ENCODE measurements around the gene IGSF11. TPM values are rescaled to one million over a fixed set of nuclear protein-coding genes. Genes with fewer than 3 reads are reported as not detected.
"Not testable (repeated sequence)": the region's sequence is repeated elsewhere in the genome, so short reads cannot be mapped to it uniquely, and the experiment has no call there.

IGSF11 gene
- total RNA-seq, 1 experiment from 2014 or later: 0.20 TPM

DNA sequence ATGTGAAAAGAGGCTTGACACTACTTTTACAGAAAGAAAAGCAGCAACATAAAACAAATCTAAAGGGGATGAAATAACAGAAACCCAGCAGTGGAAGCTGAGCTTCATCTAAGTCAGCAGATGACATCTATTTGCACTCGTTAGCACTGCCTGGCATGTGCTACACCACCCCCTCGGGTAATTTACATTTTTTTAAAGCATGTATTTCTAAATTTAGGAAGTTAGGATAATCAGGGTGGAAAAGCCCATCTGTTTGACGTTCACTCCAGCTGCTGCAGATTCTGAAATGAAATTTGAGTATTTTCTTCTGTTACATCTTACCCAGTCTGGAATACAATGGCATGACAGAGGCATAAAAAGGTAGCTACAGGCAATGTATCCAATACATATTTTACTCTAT is 20.7 kb downstream of the IGSF11 start:
- no peaks in the 10 kb centered on the region for H3K9me3 ChIP-seq
- peaks cover 14% of the 10 kb centered on the region for H3K27me3 ChIP-seq
- H3K4me3 ChIP-seq: no peak overlapping the region
- no peaks in the 10 kb centered on the region for H3K36me3 ChIP-seq
- no peak for DNase-seq

DNA sequence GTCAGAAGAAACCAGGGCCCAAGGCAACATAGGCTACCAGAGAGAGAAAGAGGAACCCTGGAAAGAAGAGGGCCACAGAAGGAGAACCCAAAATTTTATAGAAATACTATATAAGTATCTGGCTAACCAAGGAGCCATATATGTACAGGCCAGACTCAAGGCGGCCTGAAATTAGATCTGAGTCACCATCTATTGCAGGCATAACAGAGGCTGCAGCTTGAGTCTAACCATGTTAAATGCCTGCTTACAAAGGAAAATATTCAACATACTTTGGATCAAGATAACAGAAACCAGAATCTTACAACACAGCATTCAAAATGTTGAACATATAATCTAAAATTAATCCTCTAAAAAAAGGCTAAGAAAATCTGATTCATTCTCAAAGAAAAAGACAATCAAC is 23.1 kb downstream of the IGSF11 start:
- H3K4me3 ChIP-seq: no peak overlapping the region
- no peak for DNase-seq
- no peaks in the 10 kb centered on the region for H3K9me3 ChIP-seq
- H3K27me3 ChIP-seq: peaks cover 14% of the 10 kb centered on the region
- H3K36me3 ChIP-seq: no peaks in the 10 kb centered on the region

GRCh38 chr3:118997190-118997589 is 37.5 kb downstream of the IGSF11 start:
- Histone ChIP-seq H3K9me3 (no peaks in the 10 kb centered on the region), H3K4me3 (no peak overlapping the region), H3K27me3 (0 out of 2 replicates have a peak, but pooled peaks cover under 1% of the 10 kb centered on the region), H3K36me3 (no peaks in the 10 kb centered on the region)
- DNase-seq: no peak

DNA sequence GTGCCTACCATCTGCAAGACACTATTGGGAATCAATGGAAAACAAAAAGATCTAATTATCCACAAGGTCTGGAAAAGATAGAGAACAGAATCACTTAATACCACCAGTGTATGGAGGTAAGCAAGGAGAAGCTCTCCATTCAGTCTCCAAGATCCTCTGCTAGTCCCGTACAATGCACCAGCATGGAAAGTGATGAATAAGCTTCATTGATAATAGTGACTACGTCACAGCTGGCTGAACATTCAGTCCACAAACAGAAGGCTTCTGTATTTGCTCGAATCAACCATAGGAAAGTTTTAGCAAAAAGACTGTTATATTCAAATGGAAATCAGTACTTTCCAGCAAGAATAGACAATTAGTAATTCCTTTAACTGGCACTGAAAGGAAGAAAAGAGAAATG is 42.9 kb downstream of the IGSF11 start:
- H3K27me3 ChIP-seq: peaks cover 10% of the 10 kb centered on the region
- no peak overlapping the region for H3K4me3 ChIP-seq
- H3K9me3 ChIP-seq: no peaks in the 10 kb centered on the region
- no peaks in the 10 kb centered on the region for H3K36me3 ChIP-seq
- no peak for DNase-seq

DNA sequence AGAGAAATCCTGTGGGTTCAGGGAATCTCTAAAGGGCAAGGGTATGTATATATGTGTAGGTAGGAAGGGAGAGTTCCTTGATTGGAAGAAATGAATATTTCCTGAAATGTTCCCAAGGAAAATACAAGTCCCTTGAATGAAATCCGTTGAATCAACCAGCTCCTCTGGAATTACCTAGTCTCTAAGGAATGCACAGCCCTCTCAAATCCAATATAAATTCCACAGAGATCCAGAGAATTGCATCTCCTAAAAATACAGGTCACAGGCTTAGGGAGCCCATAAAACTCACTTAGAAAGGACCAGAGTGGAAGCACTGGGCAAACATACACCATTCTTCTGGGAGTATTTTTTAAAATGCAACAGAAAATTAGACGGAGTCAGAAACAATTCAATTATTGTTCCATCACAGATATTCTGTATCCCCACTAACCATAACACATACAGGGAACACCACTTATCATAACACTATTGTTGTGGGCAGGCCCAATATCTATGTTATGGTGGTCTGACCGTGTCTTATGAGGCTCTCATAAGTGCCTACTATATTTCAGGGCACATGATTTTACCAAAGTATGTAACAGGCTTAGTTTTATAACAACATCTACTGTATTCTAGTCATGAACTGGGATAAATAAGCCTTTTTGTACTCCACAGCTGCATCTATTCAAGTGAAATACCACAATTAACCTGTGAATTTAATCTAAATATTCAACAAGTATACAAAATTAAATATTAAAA is 43.7 kb downstream of the IGSF11 start:
- DNase-seq: no peak
- Histone ChIP-seq H3K27me3 (peaks cover 10% of the 10 kb centered on the region), H3K4me3 (no peak overlapping the region), H3K36me3 (no peaks in the 10 kb centered on the region), H3K9me3 (no peaks in the 10 kb centered on the region)

DNA sequence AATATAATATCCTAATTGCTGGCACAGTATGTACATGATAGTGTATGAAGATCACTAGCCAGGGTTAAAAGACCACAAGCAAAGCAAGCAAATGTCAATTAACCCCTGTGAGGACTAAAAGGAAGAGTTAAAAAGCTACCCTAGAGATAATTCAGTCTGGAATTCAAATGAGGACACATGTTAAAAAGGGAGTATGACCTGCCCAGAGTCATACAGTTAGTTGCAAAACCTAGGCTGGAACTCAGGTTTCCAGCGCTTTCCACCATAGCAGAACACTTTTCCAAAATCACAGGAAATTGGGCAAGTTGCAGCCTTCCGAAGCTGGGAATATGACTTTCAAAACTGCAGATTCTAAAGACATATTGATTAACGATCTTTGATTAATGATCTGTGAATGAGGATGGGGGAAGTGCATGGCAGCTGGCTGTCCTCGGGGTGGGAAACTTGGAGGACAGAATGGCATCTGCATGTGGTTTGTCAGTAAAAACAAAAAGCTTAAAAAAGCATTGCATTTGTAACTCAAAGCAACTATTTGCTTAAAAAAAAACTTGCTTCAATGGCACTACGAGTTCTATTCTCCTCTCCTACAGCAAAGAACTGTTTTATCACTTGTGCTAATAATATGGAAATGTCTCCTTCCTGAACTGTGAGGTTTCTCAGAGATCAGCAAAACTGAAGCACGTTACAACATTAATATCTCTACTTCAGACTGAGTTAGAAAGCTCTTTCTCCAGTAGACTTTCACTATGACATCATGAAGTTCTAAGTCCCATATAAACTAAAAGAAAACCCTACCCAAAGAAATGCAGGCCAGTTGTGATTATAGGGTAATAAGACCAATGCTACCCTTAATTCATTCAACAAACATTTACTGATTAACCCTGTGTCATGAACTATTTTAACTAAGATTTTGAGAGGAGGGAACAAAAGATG is 46.2 kb downstream of the IGSF11 start:
- H3K27me3 ChIP-seq: peaks cover 13% of the 10 kb centered on the region
- no peak overlapping the region for H3K4me3 ChIP-seq
- no peaks in the 10 kb centered on the region for H3K9me3 ChIP-seq
- no peak for DNase-seq
- no peaks in the 10 kb centered on the region for H3K36me3 ChIP-seq

- DNase-seq: peak; percentile 45
- Histone ChIP-seq H3K9me3 (no peaks in the 10 kb centered on the region), H3K27me3 (peaks cover 13% of the 10 kb centered on the region), H3K36me3 (no peaks in the 10 kb centered on the region), H3K4me3 (no peak overlapping the region)
Measured at GRCh38 chr3:118987477-118987876, 47.2 kb downstream of the IGSF11 start.

DNA sequence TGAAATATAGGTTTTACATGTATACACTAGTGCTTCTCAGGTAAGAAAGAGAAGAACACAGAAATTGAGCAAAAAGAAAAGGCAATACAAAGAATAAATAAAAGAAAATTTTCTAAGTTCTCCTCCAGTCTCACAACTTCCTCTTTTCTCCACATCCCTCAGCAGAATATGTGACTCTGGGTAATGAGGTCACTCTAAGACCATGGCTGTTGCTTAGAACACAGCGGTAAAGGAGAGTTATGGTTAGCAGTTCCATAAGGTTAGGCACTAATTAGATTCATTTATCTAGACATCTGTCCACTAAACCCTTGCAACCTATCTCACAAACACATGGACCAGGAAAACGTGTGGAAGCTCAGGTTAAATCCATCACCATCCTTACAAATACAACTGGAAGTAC is 47.9 kb downstream of the IGSF11 start:
- Histone ChIP-seq H3K36me3 (no peaks in the 10 kb centered on the region), H3K27me3 (peaks cover 13% of the 10 kb centered on the region), H3K9me3 (no peaks in the 10 kb centered on the region), H3K4me3 (no peak overlapping the region)
- DNase-seq: no peak

DNA sequence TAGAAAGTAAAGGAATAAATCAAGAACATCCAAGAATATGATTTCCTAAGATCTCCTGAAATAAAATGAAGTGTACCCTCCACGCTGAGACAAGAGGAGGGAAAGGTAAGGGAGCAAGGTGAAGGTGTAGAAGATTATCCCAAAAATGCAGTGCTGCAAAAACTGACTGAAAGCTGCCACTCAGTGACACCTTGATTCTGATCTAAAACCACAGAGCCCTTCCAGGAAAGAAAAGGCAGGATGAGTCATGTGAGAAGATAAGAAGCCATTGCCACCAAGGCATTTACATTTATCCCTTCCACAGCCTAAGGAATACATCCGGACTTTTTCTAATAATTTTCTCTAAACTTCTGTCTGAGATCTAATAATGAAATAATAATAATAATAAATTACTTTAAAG is 49.9 kb downstream of the IGSF11 start:
- Histone ChIP-seq H3K36me3 (no peaks in the 10 kb centered on the region), H3K9me3 (no peaks in the 10 kb centered on the region), H3K27me3 (peaks cover 8% of the 10 kb centered on the region; the same call in 1 of the 2 replicates), H3K4me3 (no peak overlapping the region)
- no peak for DNase-seq

GRCh38 chr3:118981494-118982134 is 53.0 kb downstream of the IGSF11 start:
- no peaks in the 10 kb centered on the region for H3K9me3 ChIP-seq
- DNase-seq: no peak
- no peaks in the 10 kb centered on the region for H3K36me3 ChIP-seq
- H3K4me3 ChIP-seq: no peak overlapping the region
- H3K27me3 ChIP-seq: peaks cover 11% of the 10 kb centered on the region; the same call in 1 of the 2 replicates

- no peak for DNase-seq
- Histone ChIP-seq H3K36me3 (no peaks in the 10 kb centered on the region), H3K4me3 (no peak overlapping the region), H3K9me3 (no peaks in the 10 kb centered on the region), H3K27me3 (peaks cover 12% of the 10 kb centered on the region; the same call in 1 of the 2 replicates)
Measured at GRCh38 chr3:118980832-118981231, 53.8 kb downstream of the IGSF11 start.

DNA sequence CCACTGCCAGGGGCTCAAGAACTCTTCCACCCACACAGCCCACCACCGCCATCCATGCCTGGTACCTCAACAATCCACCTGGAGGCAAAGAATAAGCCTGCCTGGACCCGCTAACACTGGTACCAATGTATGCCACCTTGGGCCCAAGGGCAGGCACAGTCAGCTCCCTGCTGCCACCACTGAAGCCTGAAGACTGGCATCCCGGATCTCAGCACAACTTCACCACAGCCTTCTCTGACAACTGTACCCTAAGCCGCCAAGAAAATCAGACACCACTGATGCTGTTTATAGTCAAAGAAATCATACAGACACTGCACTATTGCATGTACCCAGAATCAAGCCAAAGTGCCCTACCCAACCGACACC is 56.3 kb downstream of the IGSF11 start:
- Histone ChIP-seq H3K27me3 (peaks cover 9% of the 10 kb centered on the region; the same call in 1 of the 2 replicates), H3K9me3 (no peaks in the 10 kb centered on the region), H3K4me3 (no peak overlapping the region), H3K36me3 (no peaks in the 10 kb centered on the region)
- no peak for DNase-seq

GRCh38 chr3:118977671-118978392 is 56.8 kb downstream of the IGSF11 start:
- no peak for DNase-seq
- Histone ChIP-seq H3K4me3 (no peak overlapping the region), H3K27me3 (peaks cover 9% of the 10 kb centered on the region; the same call in 1 of the 2 replicates), H3K9me3 (no peaks in the 10 kb centered on the region), H3K36me3 (no peaks in the 10 kb centered on the region)

- Histone ChIP-seq H3K36me3 (no peaks in the 10 kb centered on the region), H3K4me3 (no peak overlapping the region), H3K27me3 (peaks cover 9% of the 10 kb centered on the region; the same call in 1 of the 2 replicates), H3K9me3 (no peaks in the 10 kb centered on the region)
- no peak for DNase-seq
Measured at GRCh38 chr3:118977118-118977517, 57.5 kb downstream of the IGSF11 start.

GRCh38 chr3:118975476-118975875 is 59.2 kb downstream of the IGSF11 start:
- not testable (repeated sequence) for H3K36me3 ChIP-seq

GRCh38 chr3:118974356-118975097 is 60.1 kb downstream of the IGSF11 start:
- DNase-seq: no peak
- Histone ChIP-seq H3K27me3 (peaks cover 8% of the 10 kb centered on the region; the same call in 1 of the 2 replicates), H3K4me3 (no peak overlapping the region), H3K9me3 (no peaks in the 10 kb centered on the region), H3K36me3 (no peaks in the 10 kb centered on the region)

More at GRCh38 chr3:118975476-118975875, 59.2 kb downstream of the IGSF11 start:
- H3K4me3 ChIP-seq, H3K27me3 ChIP-seq, DNase-seq, H3K9me3 ChIP-seq: not testable (repeated sequence)

Data from MG63 (cell line).